HEK293 (cell line): ENCODE results near the gene TOM1L2.

Experiments
- CTCF ChIA-PET: fragments of 350-600 bp; formaldehyde crosslinking; extraction: SDS; loops from one replicate; lab custom pipeline; 2021; ENCODE audit warnings: antibody characterized with exemption; lab: Yijun Ruan, JAX
- POLR2A ChIA-PET: fragments of 300-600 bp; formaldehyde crosslinking; extraction: SDS; loops from one replicate; lab custom pipeline; 2020; ENCODE audit warnings: antibody characterized with exemption, inconsistent platforms; lab: Yijun Ruan, JAX
- H3K27ac ChIP-seq: fragments of 200-500 bp; sonication (Bioruptor generic); 2 replicates; pipeline ENCODE4 v1.5.1; 2014; ENCODE audit warnings: low read depth, low read length, control low read depth, inconsistent platforms; ENCODE audit errors: extremely low read depth
- H3K36me3 ChIP-seq, 2 experiments: fragments of 200-500 bp in 1 of 2; sonication (Bioruptor generic) in 1 of 2; 1 replicate in 1 of 2; 2 replicates in 1 of 2; pipeline ENCODE4 v1.5.1; 2014 to 2017; ENCODE audit warnings: inconsistent platforms in 2 of 2, low read length in 2 of 2; ENCODE audit not compliant: control insufficient read depth in 2 of 2, insufficient read depth in 1 of 2
- H3K4me1 ChIP-seq: fragments of 200-500 bp; sonication (Bioruptor generic); 2 replicates; pipeline ENCODE4 v1.5.1; 2014; ENCODE audit warnings: mild to moderate bottlenecking, low read length, inconsistent platforms; ENCODE audit not compliant: control insufficient read depth, insufficient read depth
- H3K4me3 ChIP-seq: 2 replicates; pipeline ENCODE4 v1.5.1; 2011; ENCODE audit warnings: low read depth, mild to moderate bottlenecking, control low read depth, low read length, moderate library complexity
- H3K9me3 ChIP-seq: fragments of 200-500 bp; sonication (Bioruptor generic); 2 replicates; pipeline ENCODE4 v1.5.1; 2014; ENCODE audit warnings: low read depth, low read length, inconsistent platforms; ENCODE audit not compliant: control insufficient read depth, insufficient read depth
- GLI2 ChIP-seq: fragments of 450-650 bp; formaldehyde crosslinking; IDR thresholded peaks from 2 replicates; pipeline ENCODE4; 2017; ENCODE audit warnings: missing biosample characterization, missing genetic modification characterization, low read depth, borderline replicate concordance
- MEIS1 ChIP-seq: sonication (generic); formaldehyde crosslinking; IDR thresholded peaks from 2 replicates; pipeline ENCODE4 v1.8.1; 2022; ENCODE audit warnings: missing genetic modification reagents, mild to moderate bottlenecking, borderline replicate concordance
- SCRT2 ChIP-seq: fragments of 450-650 bp; formaldehyde crosslinking; IDR thresholded peaks from 2 replicates; pipeline ENCODE4 v1.5.1; 2016; ENCODE audit warnings: missing biosample characterization, missing genetic modification characterization
- ZNF132 ChIP-seq: fragments of 450-650 bp; formaldehyde crosslinking; IDR thresholded peaks from 2 replicates; pipeline ENCODE4 v1.5.1; 2017; ENCODE audit warnings: missing biosample characterization, missing genetic modification characterization, borderline replicate concordance
- ZNF19 ChIP-seq: fragments of 450-650 bp; formaldehyde crosslinking; IDR thresholded peaks from 2 replicates; pipeline ENCODE4; 2016; ENCODE audit warnings: missing biosample characterization, missing genetic modification characterization, low read depth
- ZNF211 ChIP-seq: fragments of 450-650 bp; formaldehyde crosslinking; IDR thresholded peaks from 2 replicates; pipeline ENCODE4 v1.5.1; 2016; ENCODE audit warnings: low read depth, missing biosample characterization, missing genetic modification characterization
- ZNF239 ChIP-seq: fragments of 450-650 bp; formaldehyde crosslinking; IDR thresholded peaks from 2 replicates; pipeline ENCODE4 v1.5.1; 2016; ENCODE audit warnings: missing biosample characterization, missing genetic modification characterization
- ZNF404 ChIP-seq: fragments of 450-650 bp; formaldehyde crosslinking; IDR thresholded peaks from 2 replicates; pipeline ENCODE4 v1.5.1; 2017; ENCODE audit warnings: missing biosample characterization, missing genetic modification characterization
- ZNF423 ChIP-seq: fragments of 450-650 bp; formaldehyde crosslinking; IDR thresholded peaks from 2 replicates; pipeline ENCODE4 v1.5.1; 2016; ENCODE audit warnings: missing biosample characterization, missing genetic modification characterization
- ZNF530 ChIP-seq: fragments of 450-650 bp; formaldehyde crosslinking; IDR thresholded peaks from 2 replicates; pipeline ENCODE4 v1.5.1; 2016; ENCODE audit warnings: low read depth, missing biosample characterization, missing genetic modification characterization
- ZNF571 ChIP-seq: fragments of 450-650 bp; formaldehyde crosslinking; IDR thresholded peaks from 2 replicates; pipeline ENCODE4 v1.5.0; 2017; ENCODE audit warnings: missing biosample characterization, missing genetic modification characterization
- TF ChIP-seq, protein P1 (sequence below): fragments of 450-650 bp; formaldehyde crosslinking; IDR thresholded peaks from 2 replicates; pipeline ENCODE4 v1.5.1; 2017; ENCODE audit warnings: missing biosample characterization, missing genetic modification characterization
- TF ChIP-seq, protein P2 (sequence below): fragments of 450-650 bp; formaldehyde crosslinking; conservative IDR thresholded peaks from 2 replicates; pipeline ENCODE4 v1.5.1; 2016; ENCODE audit warnings: low read depth, missing biosample characterization, missing genetic modification characterization
- TF ChIP-seq, protein P3 (sequence below): fragments of 450-650 bp; formaldehyde crosslinking; IDR thresholded peaks from 2 replicates; pipeline ENCODE4 v1.5.1; 2016; ENCODE audit warnings: missing biosample characterization, missing genetic modification characterization
- TF ChIP-seq, protein P4 (sequence below): fragments of 450-650 bp; formaldehyde crosslinking; IDR thresholded peaks from 2 replicates; pipeline ENCODE4 v1.5.1; 2016; ENCODE audit warnings: missing biosample characterization, missing genetic modification characterization, borderline replicate concordance
- TF ChIP-seq, protein P5 (sequence below): fragments of 450-650 bp; formaldehyde crosslinking; IDR thresholded peaks from 2 replicates; pipeline ENCODE4 v1.5.1; 2016; ENCODE audit warnings: missing biosample characterization, missing genetic modification characterization
- TF ChIP-seq, protein P6 (sequence below): fragments of 450-650 bp; formaldehyde crosslinking; IDR thresholded peaks from 2 replicates; pipeline ENCODE4 v1.5.1; 2016; ENCODE audit warnings: missing biosample characterization, missing genetic modification characterization

TOM1L2 gene

DNA sequence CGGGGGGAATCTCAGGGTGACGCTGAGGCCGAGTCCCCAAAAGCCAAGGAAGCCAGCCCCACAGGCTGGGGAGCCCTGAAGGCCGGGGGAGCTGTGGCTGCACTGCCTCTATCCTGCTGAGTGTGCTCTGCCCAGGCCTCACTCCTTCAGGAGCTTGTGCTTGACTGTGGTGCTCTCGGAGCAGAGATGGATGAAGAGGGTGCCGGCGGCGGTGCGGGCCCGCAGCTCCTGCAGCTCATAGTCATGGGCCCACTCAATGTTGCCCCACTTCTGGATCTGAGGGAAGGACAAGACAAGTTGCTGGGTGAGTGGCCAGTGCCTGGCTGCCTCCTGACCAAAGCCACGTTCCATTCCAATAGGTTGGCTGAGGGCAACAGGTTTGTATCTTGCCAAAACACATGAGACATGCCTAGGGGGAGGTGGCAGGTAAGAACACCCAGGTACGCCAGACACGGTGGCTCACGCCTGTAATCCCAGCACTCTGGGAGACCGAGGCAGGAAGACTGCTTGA is 46.3 kb upstream of the TOM1L2 start:
- ChIA-PET POLR2A (no interaction called here), CTCF (interaction anchor here (1.1 kb wide), 1 partner anchor 8 kb away, joined by 5 read pairs; no protein-coding TSS in a partner anchor)
- Histone ChIP-seq H3K9me3 (no peaks in the 10 kb centered on the region), H3K4me1 (no peaks in the 10 kb centered on the region), H3K27ac (no peak overlapping the region), H3K4me3 (no peak overlapping the region), H3K36me3 (peaks cover 4 to 33% of the 10 kb centered on the region in 2 experiments; a peak in 2 of 3 replicates)
- TF ChIP-seq MEIS1 (CRISPR knock-in tag) (no peak), SCRT2 (peak; percentile 57)

DNA sequence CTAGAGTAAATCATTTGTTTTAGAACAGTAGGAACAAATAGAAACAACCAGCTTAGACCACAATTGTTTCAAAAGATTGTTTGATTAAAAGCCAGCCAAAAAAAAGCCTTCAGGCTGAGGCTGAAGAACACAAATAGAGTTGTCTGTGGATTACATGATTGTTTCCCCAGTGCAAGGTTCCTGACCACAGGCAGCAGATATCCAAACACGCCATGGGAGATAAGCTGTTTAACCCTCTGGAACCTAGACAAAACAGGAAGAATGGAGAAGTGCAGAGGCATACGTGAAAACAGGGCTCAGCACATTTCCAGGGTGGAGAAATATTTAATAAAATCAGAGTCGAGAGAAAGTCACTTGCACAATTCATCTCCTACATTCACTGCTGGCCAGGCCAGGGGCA is 45.8 kb upstream of the TOM1L2 start:
- no peak overlapping the region for H3K4me3 ChIP-seq
- CTCF ChIA-PET: interaction anchor here (0.6 to 1.1 kb wide), 2 partner anchors 9 to 47 kb away, joined by 3 to 5 read pairs; no protein-coding TSS in a partner anchor
- POLR2A ChIA-PET: no interaction called here
- TF ChIP-seq GLI2 (tag by site-specific recombination) (no peak), ZNF571 (tag by site-specific recombination) (no peak), ZNF404 (tag by site-specific recombination) (no peak), ZNF239 (no peak), ZNF423 (tag by site-specific recombination) (no peak), ZNF19 (tag by site-specific recombination) (no peak), ZNF530 (no peak), ZNF211 (tag by site-specific recombination) (no peak), ZNF132 (tag by site-specific recombination) (no peak)
- TF ChIP-seq, protein P1, sequence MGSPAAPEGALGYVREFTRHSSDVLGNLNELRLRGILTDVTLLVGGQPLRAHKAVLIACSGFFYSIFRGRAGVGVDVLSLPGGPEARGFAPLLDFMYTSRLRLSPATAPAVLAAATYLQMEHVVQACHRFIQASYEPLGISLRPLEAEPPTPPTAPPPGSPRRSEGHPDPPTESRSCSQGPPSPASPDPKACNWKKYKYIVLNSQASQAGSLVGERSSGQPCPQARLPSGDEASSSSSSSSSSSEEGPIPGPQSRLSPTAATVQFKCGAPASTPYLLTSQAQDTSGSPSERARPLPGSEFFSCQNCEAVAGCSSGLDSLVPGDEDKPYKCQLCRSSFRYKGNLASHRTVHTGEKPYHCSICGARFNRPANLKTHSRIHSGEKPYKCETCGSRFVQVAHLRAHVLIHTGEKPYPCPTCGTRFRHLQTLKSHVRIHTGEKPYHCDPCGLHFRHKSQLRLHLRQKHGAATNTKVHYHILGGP: no peak
- TF ChIP-seq, protein P2, sequence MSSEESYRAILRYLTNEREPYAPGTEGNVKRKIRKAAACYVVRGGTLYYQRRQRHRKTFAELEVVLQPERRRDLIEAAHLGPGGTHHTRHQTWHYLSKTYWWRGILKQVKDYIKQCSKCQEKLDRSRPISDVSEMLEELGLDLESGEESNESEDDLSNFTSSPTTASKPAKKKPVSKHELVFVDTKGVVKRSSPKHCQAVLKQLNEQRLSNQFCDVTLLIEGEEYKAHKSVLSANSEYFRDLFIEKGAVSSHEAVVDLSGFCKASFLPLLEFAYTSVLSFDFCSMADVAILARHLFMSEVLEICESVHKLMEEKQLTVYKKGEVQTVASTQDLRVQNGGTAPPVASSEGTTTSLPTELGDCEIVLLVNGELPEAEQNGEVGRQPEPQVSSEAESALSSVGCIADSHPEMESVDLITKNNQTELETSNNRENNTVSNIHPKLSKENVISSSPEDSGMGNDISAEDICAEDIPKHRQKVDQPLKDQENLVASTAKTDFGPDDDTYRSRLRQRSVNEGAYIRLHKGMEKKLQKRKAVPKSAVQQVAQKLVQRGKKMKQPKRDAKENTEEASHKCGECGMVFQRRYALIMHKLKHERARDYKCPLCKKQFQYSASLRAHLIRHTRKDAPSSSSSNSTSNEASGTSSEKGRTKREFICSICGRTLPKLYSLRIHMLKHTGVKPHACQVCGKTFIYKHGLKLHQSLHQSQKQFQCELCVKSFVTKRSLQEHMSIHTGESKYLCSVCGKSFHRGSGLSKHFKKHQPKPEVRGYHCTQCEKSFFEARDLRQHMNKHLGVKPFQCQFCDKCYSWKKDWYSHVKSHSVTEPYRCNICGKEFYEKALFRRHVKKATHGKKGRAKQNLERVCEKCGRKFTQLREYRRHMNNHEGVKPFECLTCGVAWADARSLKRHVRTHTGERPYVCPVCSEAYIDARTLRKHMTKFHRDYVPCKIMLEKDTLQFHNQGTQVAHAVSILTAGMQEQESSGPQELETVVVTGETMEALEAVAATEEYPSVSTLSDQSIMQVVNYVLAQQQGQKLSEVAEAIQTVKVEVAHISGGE: no peak
- TF ChIP-seq, protein P3, sequence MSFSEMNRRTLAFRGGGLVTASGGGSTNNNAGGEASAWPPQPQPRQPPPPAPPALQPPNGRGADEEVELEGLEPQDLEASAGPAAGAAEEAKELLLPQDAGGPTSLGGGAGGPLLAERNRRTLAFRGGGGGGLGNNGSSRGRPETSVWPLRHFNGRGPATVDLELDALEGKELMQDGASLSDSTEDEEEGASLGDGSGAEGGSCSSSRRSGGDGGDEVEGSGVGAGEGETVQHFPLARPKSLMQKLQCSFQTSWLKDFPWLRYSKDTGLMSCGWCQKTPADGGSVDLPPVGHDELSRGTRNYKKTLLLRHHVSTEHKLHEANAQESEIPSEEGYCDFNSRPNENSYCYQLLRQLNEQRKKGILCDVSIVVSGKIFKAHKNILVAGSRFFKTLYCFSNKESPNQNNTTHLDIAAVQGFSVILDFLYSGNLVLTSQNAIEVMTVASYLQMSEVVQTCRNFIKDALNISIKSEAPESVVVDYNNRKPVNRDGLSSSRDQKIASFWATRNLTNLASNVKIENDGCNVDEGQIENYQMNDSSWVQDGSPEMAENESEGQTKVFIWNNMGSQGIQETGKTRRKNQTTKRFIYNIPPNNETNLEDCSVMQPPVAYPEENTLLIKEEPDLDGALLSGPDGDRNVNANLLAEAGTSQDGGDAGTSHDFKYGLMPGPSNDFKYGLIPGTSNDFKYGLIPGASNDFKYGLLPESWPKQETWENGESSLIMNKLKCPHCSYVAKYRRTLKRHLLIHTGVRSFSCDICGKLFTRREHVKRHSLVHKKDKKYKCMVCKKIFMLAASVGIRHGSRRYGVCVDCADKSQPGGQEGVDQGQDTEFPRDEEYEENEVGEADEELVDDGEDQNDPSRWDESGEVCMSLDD (tag by site-specific recombination): no peak
- TF ChIP-seq, protein P4, sequence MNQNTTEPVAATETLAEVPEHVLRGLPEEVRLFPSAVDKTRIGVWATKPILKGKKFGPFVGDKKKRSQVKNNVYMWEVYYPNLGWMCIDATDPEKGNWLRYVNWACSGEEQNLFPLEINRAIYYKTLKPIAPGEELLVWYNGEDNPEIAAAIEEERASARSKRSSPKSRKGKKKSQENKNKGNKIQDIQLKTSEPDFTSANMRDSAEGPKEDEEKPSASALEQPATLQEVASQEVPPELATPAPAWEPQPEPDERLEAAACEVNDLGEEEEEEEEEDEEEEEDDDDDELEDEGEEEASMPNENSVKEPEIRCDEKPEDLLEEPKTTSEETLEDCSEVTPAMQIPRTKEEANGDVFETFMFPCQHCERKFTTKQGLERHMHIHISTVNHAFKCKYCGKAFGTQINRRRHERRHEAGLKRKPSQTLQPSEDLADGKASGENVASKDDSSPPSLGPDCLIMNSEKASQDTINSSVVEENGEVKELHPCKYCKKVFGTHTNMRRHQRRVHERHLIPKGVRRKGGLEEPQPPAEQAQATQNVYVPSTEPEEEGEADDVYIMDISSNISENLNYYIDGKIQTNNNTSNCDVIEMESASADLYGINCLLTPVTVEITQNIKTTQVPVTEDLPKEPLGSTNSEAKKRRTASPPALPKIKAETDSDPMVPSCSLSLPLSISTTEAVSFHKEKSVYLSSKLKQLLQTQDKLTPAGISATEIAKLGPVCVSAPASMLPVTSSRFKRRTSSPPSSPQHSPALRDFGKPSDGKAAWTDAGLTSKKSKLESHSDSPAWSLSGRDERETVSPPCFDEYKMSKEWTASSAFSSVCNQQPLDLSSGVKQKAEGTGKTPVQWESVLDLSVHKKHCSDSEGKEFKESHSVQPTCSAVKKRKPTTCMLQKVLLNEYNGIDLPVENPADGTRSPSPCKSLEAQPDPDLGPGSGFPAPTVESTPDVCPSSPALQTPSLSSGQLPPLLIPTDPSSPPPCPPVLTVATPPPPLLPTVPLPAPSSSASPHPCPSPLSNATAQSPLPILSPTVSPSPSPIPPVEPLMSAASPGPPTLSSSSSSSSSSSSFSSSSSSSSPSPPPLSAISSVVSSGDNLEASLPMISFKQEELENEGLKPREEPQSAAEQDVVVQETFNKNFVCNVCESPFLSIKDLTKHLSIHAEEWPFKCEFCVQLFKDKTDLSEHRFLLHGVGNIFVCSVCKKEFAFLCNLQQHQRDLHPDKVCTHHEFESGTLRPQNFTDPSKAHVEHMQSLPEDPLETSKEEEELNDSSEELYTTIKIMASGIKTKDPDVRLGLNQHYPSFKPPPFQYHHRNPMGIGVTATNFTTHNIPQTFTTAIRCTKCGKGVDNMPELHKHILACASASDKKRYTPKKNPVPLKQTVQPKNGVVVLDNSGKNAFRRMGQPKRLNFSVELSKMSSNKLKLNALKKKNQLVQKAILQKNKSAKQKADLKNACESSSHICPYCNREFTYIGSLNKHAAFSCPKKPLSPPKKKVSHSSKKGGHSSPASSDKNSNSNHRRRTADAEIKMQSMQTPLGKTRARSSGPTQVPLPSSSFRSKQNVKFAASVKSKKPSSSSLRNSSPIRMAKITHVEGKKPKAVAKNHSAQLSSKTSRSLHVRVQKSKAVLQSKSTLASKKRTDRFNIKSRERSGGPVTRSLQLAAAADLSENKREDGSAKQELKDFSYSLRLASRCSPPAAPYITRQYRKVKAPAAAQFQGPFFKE: no peak
- TF ChIP-seq, protein P5, sequence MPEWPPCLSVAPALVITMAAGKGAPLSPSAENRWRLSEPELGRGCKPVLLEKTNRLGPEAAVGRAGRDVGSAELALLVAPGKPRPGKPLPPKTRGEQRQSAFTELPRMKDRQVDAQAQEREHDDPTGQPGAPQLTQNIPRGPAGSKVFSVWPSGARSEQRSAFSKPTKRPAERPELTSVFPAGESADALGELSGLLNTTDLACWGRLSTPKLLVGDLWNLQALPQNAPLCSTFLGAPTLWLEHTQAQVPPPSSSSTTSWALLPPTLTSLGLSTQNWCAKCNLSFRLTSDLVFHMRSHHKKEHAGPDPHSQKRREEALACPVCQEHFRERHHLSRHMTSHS (tag by site-specific recombination): no peak
- TF ChIP-seq, protein P6, sequence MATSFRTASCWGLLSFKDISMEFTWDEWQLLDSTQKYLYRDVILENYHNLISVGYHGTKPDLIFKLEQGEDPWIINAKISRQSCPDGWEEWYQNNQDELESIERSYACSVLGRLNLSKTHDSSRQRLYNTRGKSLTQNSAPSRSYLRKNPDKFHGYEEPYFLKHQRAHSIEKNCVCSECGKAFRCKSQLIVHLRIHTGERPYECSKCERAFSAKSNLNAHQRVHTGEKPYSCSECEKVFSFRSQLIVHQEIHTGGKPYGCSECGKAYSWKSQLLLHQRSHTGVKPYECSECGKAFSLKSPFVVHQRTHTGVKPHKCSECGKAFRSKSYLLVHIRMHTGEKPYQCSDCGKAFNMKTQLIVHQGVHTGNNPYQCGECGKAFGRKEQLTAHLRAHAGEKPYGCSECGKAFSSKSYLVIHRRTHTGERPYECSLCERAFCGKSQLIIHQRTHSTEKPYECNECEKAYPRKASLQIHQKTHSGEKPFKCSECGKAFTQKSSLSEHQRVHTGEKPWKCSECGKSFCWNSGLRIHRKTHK (tag by site-specific recombination): no peak

More for the DNA sequence above, 45.8 kb upstream of the TOM1L2 start:
- H3K4me1 ChIP-seq: no peaks in the 10 kb centered on the region
- peaks cover 4 to 32% of the 10 kb centered on the region in 2 experiments; a peak in 2 of 3 replicates for H3K36me3 ChIP-seq
- H3K27ac ChIP-seq: no peak overlapping the region
- no peaks in the 10 kb centered on the region for H3K9me3 ChIP-seq
